Measurements from ENCODE around the gene TMEM109.

TMEM109 gene, protein sequence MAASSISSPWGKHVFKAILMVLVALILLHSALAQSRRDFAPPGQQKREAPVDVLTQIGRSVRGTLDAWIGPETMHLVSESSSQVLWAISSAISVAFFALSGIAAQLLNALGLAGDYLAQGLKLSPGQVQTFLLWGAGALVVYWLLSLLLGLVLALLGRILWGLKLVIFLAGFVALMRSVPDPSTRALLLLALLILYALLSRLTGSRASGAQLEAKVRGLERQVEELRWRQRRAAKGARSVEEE

DNA sequence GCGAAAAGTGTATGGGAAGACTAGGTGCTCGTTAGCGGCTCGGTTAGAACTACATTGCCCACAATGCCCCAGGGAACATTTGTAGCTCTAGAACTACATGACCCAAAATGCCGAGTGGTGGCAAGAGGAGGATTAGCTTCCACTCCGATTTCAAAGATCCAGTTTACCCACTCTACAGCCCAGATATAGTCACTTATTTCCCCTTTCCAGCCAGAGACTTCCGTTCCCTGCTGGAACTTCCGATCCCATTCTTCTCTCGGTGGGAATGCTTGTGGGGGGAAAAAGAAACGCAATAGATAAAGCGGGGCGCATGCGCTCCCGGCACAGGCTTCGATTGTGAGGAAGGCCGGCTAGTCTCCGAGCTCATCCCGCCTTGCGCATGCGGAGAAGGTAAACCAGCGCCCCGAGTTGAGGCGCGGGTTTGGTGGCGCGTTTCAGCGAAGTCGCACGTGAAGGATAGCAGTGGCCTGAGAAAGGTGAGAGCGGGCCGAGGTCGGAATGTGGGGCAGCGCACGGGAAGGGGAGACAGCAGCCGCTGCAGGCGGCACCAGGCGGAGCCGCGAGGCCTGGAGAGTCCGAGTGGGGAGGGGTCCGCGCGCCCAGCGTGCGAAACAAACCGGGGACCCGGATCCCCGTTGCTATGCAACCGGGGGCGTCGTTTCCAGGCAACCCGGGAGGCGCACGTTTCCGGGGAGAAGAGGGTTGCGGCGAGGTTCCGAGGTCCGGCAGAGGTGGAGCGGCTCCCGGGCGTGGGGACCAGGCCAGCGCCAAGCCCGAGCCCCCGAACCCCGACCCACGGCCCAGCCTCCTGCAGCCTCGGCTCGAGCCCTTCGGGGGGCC is at the start of gene TMEM109:
Gene TMEM109, plus strand, starts transcription at position 366 of the 840 bp plus-strand sequence. CDS start 5,536 bp downstream, outside the sequence.
- TF ChIP-seq PPARA (CRISPR knock-in tag; IDR thresholded peaks at IDR 0.05; ENCODE audit: borderline replicate concordance) (no peak), ZFP30 (CRISPR knock-in tag; IDR thresholded peaks at IDR 0.05) (no peak), ZC3H10 (CRISPR knock-in tag; IDR thresholded peaks at IDR 0.05) (no peak), ESRRG (CRISPR knock-in tag; IDR thresholded peaks at IDR 0.05) (no peak), ISL1 (CRISPR knock-in tag; IDR thresholded peaks at IDR 0.05) (no peak), SNAI2 (CRISPR knock-in tag; IDR thresholded peaks at IDR 0.05) (no peak), GLIS3 (CRISPR knock-in tag; IDR thresholded peaks at IDR 0.05) (no peak), OSR1 (CRISPR knock-in tag; IDR thresholded peaks at IDR 0.05) (no peak), TOX (CRISPR knock-in tag; IDR thresholded peaks at IDR 0.05; ENCODE audit: borderline replicate concordance) (no peak), ZNF70 (CRISPR knock-in tag; IDR thresholded peaks at IDR 0.05) (no peak)
- TF ChIP-seq, protein P1, sequence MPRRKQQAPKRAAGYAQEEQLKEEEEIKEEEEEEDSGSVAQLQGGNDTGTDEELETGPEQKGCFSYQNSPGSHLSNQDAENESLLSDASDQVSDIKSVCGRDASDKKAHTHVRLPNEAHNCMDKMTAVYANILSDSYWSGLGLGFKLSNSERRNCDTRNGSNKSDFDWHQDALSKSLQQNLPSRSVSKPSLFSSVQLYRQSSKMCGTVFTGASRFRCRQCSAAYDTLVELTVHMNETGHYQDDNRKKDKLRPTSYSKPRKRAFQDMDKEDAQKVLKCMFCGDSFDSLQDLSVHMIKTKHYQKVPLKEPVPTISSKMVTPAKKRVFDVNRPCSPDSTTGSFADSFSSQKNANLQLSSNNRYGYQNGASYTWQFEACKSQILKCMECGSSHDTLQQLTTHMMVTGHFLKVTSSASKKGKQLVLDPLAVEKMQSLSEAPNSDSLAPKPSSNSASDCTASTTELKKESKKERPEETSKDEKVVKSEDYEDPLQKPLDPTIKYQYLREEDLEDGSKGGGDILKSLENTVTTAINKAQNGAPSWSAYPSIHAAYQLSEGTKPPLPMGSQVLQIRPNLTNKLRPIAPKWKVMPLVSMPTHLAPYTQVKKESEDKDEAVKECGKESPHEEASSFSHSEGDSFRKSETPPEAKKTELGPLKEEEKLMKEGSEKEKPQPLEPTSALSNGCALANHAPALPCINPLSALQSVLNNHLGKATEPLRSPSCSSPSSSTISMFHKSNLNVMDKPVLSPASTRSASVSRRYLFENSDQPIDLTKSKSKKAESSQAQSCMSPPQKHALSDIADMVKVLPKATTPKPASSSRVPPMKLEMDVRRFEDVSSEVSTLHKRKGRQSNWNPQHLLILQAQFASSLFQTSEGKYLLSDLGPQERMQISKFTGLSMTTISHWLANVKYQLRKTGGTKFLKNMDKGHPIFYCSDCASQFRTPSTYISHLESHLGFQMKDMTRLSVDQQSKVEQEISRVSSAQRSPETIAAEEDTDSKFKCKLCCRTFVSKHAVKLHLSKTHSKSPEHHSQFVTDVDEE (CRISPR knock-in tag; IDR thresholded peaks at IDR 0.05): no peak
- TF ChIP-seq, protein P2, sequence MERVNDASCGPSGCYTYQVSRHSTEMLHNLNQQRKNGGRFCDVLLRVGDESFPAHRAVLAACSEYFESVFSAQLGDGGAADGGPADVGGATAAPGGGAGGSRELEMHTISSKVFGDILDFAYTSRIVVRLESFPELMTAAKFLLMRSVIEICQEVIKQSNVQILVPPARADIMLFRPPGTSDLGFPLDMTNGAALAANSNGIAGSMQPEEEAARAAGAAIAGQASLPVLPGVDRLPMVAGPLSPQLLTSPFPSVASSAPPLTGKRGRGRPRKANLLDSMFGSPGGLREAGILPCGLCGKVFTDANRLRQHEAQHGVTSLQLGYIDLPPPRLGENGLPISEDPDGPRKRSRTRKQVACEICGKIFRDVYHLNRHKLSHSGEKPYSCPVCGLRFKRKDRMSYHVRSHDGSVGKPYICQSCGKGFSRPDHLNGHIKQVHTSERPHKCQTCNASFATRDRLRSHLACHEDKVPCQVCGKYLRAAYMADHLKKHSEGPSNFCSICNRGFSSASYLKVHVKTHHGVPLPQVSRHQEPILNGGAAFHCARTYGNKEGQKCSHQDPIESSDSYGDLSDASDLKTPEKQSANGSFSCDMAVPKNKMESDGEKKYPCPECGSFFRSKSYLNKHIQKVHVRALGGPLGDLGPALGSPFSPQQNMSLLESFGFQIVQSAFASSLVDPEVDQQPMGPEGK (CRISPR knock-in tag; IDR thresholded peaks at IDR 0.05; ENCODE audit: borderline replicate concordance): no peak
- TF ChIP-seq, protein P3, sequence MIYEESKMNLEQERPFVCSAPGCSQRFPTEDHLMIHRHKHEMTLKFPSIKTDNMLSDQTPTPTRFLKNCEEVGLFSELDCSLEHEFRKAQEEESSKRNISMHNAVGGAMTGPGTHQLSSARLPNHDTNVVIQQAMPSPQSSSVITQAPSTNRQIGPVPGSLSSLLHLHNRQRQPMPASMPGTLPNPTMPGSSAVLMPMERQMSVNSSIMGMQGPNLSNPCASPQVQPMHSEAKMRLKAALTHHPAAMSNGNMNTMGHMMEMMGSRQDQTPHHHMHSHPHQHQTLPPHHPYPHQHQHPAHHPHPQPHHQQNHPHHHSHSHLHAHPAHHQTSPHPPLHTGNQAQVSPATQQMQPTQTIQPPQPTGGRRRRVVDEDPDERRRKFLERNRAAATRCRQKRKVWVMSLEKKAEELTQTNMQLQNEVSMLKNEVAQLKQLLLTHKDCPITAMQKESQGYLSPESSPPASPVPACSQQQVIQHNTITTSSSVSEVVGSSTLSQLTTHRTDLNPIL (CRISPR knock-in tag; IDR thresholded peaks at IDR 0.05; ENCODE audit: low read depth): no peak
- ATAC-seq: peak; percentile 87

DNA sequence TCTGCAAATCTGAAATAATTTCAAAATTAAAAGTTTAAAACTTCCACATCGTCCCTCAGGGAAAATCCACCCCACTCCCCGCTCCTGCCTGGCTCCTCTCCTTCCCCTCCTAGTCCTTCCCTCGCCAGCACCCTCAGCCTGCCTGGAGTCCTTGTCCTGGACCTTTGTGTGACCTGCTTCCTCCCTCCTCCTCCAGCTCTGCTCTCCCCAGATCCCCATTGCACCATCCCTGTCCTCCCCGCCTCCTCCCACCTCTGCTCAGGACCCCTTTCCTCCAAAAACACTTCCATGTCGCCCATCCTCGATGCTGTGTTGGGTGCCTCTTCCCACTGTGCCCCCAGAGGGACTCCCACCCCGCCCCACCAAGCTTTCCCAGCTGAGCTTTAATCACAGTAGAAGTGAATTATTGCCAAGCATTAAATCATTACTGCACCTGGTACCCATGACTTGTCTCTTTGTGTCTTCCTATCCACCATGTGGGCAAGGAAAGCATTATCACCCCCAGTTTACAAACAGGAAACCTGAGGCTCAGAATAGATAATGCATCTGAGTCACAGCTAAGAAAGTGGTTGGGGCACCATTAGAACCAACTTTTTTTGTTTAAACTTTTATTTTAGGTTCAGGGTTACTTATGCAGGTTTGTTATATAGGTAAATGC is 49.0 kb upstream of the TMEM109 start:
- ATAC-seq: no peak
- TF ChIP-seq, protein P4, sequence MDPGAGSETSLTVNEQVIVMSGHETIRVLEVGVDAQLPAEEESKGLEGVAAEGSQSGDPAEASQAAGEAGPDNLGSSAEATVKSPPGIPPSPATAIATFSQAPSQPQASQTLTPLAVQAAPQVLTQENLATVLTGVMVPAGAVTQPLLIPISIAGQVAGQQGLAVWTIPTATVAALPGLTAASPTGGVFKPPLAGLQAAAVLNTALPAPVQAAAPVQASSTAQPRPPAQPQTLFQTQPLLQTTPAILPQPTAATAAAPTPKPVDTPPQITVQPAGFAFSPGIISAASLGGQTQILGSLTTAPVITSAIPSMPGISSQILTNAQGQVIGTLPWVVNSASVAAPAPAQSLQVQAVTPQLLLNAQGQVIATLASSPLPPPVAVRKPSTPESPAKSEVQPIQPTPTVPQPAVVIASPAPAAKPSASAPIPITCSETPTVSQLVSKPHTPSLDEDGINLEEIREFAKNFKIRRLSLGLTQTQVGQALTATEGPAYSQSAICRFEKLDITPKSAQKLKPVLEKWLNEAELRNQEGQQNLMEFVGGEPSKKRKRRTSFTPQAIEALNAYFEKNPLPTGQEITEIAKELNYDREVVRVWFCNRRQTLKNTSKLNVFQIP (CRISPR knock-in tag; IDR thresholded peaks at IDR 0.05; ENCODE audit: borderline replicate concordance, low read depth): no peak
- no peak for TF ChIP-seq SNAI2 (CRISPR knock-in tag; IDR thresholded peaks at IDR 0.05)
- TF ChIP-seq ZC3H10 (CRISPR knock-in tag; IDR thresholded peaks at IDR 0.05): no peak
- TF ChIP-seq OSR1 (CRISPR knock-in tag; IDR thresholded peaks at IDR 0.05): no peak
- TF ChIP-seq GLIS3 (CRISPR knock-in tag; IDR thresholded peaks at IDR 0.05): no peak
- TF ChIP-seq ZFP30 (CRISPR knock-in tag; IDR thresholded peaks at IDR 0.05): no peak
- TF ChIP-seq RARB (CRISPR knock-in tag; IDR thresholded peaks at IDR 0.05): no peak
- TF ChIP-seq, protein P1 (CRISPR knock-in tag; IDR thresholded peaks at IDR 0.05): no peak
- TF ChIP-seq ZFP3 (CRISPR knock-in tag; IDR thresholded peaks at IDR 0.05): no peak
- TF ChIP-seq ZNF70 (CRISPR knock-in tag; IDR thresholded peaks at IDR 0.05): no peak
- no peak for TF ChIP-seq ARNTL (CRISPR knock-in tag; IDR thresholded peaks at IDR 0.05; ENCODE audit: borderline replicate concordance, low read depth)
- TF ChIP-seq BACH2 (CRISPR knock-in tag; IDR thresholded peaks at IDR 0.05; ENCODE audit: borderline replicate concordance): no peak

Data from SK-N-SH treated with all-trans-retinoic acid at 6 μM for 48 hours (cell line).